Measurements from ENCODE around the gene PPP6R2.

DNA sequence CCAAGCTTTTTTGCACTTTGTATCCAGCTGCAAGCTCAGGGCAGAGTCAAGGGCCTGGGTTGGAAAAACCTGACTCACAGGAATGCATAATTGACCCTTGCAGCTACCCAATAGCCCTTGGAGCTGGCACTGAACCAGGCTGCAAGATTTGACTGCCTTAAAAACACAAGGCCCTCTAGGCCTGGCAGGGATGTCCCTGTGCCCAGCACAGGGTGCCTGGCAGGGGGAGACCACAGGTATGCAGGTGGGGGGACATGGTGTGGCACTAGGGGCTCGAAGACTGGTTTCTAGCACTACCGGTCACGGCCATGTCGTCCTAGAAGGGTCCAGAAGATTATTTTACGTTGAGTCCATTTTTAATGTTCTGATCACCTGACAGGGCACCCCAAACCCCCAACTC lies 101.5 kb downstream of the PPP6R2 start:
- TF ChIP-seq, protein P1, sequence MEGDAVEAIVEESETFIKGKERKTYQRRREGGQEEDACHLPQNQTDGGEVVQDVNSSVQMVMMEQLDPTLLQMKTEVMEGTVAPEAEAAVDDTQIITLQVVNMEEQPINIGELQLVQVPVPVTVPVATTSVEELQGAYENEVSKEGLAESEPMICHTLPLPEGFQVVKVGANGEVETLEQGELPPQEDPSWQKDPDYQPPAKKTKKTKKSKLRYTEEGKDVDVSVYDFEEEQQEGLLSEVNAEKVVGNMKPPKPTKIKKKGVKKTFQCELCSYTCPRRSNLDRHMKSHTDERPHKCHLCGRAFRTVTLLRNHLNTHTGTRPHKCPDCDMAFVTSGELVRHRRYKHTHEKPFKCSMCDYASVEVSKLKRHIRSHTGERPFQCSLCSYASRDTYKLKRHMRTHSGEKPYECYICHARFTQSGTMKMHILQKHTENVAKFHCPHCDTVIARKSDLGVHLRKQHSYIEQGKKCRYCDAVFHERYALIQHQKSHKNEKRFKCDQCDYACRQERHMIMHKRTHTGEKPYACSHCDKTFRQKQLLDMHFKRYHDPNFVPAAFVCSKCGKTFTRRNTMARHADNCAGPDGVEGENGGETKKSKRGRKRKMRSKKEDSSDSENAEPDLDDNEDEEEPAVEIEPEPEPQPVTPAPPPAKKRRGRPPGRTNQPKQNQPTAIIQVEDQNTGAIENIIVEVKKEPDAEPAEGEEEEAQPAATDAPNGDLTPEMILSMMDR (IDR thresholded peaks at IDR 0.05): no peak
- TF ChIP-seq POLR2AphosphoS5 (IDR thresholded peaks at IDR 0.05) (no peak), POLR2A (IDR thresholded peaks at IDR 0.05) (no peak)

Measured in breast epithelium (tissue), 3 donors.